Right kidney (tissue), 1 donor: ENCODE measurements around the gene USP7.
"Not testable (repeated sequence)": the region's sequence is repeated elsewhere in the genome, so short reads cannot be mapped to it uniquely, and the experiment has no call there.

Source experiments
- DNase-seq: peaks from one replicate; pipeline ENCODE4 v3.0.0-alpha.2; 2016

USP7 gene

DNA sequence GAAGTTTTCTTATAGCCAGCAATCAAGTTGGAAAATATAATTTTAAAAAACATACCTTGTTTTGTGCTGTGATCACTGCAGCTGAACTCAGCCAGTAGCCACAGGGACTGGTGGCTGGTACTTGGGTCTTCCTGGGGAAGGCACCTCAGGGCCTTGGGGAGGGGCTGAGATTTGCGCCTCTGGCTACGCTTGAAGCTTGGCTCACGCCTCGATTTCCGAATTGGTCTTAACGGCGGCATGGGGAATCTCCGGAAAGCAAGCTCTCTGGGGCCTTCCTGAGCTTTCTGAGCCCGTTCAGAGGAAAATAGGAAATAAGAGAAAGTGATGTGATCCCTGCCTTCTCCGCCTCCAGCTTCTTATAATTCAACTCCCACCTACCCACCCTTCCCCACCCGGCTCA is 11.3 kb upstream of the USP7 start:
- no peak for DNase-seq

DNA sequence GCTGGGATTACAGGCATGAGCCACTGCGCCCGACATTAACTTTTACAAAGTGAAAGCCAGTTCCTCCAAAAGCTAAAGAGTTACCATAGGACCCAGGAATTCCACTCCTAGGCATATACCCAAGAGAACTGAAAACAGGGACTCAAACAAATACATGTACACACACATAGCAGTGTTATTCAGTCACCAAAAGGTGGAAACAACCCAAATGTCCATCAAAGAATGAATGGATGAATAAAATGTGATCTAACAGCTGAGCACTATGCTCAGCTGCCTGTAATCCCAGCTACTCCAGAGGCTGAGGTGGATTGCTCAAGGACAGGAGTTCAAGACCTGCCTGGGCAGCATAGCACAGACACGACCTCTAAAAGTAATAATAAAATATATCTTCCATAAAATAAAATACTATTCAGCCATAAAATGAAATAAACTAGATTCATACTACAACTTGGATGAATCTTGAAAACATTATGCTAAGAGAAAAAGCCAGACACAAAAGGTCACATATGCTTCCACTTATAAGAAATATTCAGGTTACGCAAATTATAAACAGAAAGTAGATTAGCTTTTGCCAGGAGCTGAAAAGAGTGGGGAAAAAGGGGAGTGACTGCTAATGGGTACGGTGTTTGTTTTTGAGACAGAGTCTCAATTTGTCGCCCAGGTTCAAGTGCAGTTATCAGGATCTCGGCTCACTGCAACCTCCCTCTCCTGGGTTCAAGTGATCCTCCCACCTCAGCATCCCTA is 9.3 kb upstream of the USP7 start:
- DNase-seq = no peak

DNA sequence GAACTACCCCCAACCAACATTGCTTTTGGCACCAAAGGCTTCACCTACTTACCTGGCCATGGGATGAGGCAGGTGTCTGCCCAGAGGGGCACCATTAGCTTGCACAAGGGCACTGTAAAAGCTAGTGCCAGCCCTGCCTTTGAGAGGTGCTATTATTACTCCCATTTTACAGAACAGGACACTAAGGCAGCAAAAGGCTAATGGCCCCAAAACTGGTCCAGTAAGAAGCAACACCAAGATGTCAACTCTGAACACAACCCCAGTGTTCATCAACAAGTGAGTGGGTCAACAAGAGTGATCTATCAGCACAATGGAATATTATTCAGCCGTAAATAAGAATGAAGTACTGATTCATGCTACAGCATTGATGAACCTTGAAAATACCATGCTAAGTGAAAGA is 7.7 kb upstream of the USP7 start:
- DNase-seq = no peak

DNA sequence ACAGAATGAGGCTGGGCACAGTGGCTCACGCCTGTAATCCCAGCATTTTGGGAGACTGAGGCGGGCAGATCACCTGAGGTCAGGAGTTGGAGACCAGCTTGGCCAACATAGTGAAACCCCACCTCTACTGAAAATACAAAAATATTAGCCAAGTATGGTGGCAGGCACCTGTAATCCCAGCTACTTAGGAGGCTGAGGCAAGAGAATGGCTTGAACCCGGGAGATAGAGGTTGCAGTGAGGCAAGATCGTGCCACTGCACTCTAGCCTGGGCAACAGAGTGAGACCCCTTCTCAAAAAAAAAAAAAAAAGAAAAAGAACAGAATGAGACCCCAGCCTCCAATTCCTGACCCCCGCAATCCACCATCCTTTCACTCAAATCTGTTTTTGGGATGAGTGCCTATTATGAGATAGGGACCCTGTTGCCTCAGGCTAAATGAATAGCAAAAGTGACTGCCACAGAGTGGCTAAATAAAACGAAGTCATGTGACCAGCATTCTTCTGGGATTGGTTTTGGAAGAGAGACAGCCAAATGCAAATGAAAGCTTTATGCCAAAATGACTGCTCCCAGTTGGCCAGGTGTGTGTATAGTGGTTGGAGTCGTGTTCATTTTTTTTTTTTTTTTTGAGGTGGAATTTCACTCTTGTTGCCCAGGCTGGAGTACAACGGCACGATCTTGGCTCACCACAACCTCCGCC is 5.6 kb upstream of the USP7 start:
- DNase-seq = not testable (repeated sequence)

DNA sequence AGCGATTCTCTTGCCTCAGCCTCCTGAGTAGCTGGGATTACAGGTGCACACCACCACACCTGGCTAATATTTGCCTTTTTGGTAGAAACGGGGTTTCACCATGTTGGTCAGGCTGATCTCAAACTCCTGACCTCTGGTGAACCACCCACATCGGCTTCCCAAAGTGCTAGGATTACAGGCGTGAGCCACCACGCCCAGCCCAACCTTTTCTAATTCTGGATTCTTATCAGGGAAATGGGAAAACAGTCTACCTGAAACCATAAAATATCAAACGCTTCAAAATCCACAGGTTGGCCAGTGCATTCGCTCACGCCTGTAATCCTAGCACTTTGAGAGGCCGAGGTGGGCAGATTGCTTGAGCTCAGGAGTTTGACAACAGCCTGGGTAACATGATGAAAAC is 4.3 kb upstream of the USP7 start:
- not testable (repeated sequence) for DNase-seq

DNA sequence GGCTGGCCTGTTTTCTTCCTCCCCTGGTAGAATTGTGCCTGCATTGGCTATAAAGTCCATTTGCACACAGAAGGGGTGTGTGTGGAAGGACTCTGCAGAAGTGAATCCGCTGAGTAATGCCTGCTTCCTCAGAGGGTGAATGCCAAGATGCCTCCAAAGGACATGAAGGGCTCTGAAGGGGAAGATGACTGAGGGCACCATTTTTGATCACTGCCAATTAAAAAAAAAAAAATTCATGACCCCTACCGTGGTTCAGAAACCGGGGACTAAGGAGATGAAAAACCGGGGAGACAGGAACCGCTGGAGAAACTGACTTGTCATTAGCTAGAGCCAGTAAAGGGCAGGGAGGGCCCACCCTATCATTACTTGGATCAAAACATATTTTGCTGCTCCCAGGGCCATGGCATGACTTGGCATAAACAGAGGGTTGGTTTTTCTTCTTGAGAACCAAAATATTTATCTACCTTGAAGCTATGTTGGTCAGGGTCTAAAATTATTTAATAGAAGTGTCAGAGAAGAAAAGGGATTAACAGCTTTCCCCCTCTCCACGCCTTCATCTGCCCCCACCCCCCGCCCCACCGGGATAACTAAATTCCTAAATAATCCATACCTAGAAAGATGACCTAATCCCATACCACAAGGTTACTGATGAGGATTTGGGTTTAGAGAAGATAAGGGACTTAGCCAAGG is 3.6 kb upstream of the USP7 start:
- no peak for DNase-seq

DNA sequence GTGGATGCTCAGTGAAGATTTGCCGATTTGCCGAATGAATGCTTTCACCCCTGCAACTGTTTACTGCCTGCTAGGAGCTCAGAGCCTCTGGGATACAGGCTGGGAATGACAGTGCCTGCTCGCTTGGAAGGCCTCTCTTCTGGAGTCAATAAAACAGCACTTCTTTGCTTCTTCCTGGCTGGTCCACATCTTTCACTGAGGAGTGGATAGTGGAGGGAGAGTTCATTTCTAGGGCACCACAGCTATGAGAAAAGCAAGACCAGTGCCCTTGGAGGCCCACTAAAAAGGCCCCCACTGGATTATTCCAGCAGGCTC is 3.1 kb upstream of the USP7 start:
- DNase-seq = no peak

DNA sequence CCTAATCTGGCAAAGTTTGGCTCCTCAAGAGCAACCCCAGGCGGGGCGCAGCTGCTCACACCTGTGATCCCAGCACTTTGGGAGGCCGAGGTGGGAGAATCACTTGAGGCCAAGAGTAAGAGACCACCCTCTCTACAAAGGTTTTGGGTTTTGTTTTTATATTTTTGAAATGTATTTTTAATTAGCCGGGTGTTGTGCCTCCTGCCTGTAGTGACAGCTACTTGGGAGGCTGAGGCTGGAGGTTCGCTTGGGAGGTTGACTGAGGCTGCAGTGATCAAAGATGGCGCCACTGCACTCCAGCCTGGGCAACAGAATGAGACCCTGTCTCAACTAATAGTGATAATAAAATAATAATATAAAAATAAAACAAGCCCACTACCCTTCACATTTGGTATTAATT is 756 bp upstream of the USP7 start:
- DNase-seq = no peak

DNA sequence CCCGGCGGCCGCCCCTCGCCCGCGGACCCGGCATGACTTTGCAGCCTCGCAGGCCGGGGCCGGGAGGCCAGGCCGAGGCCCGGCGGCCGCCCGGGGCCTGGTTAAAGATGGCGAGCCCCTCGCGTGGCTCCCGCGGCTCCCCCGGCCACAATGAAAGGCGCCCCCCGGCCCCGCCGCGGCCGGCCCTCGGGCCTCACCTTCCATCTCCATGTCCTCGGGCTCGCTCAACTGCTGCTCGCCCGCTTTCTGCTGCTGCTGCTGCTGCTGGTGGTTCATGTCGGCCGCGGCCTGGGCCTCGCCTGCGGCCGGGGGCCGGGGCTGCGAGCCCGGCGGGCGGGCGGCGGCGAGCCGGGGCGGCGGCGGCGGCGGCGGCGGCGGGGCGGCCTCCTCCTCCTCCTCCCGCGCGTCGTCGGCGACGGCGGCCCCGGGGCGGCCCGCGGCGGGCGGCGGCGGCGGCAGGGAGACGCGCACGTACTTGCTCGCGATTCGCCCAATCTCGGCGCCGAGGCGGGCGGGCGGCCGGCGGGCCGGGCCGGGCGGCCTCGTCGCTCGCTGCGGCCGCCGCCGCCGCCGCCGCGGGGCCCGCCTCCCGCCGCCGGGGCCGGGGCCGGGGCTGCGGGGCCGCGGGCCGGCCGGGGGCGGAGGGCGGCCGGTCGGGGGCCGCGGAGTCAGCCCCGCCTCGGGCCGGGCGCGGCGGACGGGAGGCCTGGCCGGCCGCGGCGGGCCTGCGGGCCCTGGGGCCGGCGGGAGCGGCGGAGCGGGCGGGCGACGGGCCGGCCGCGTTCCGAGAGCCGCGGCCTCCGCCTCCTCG is 491 bp downstream of the USP7 start:
- DNase-seq = peak; percentile 81

DNA sequence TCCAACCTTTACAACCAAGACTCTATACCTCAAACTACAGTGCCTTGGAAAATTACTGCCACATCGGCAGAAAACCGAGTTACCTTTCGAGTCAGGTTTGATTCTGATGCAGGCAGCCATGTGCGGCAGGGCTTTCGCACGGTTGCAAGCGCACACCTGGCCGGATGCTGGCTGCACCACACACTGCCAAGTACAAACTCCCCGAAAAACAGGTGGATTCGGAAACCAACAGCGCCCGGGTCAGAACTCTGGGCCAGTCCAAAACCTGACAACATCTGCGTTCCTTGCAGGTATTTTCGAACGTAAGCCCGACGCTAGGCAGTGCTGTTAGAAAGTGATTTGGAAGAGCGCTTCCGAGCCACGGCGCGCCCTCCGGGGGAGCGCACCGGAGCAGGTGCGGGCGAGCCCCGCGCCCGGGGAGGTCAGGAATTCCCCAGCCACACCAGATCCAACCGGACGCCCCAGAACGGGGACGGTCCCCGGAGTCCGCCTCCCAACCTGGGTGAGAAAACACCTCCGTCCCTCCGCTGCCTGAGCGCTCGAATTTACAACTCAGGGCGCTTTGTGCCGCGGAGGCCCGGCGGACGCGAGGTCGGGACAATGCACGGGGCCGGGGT is 1.2 kb downstream of the USP7 start:
- peak; percentile 71 for DNase-seq

DNA sequence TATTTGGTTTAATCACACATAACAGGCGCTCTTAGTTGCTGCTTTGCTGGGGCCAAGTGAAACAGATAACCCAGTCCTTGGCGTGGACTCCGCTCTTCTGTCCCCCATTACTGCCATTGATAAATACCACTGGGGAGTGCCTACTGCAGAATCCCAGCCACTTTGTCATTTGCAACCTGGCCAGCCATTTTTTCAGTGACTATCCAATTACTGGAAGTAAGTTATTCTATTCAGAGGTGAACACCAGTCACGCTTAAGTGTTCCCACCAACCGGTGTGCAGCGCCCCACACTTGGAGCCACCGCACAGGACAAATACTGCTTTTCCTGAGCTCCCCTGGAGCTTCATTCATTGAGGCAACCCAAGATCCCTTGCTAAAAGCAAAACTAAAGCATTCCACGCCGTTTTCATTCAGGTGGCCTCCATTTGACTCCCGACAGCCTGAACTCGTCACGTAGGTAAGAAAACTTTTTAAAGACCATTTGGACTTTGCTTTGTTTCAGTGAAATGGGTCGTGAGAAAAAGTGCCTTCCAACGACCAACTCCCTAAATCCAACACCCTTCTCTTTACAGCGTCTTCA is 1.8 kb downstream of the USP7 start:
- DNase-seq = peak; percentile 7

DNA sequence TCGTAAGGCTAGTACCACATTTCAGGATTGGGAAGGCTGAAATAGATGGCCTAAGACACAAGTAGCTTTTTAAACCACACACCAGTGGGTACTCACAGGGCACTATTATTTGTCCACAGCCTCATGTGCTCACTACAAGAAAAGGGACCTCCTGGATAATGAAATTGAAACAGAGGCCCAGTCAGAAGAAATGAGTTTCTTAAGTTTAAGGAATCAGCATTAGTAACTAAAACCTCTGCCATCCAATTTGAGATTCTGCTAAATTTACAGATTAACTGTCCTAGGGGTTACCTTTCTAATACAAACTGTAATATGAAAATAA is 3.0 kb downstream of the USP7 start:
- no peak for DNase-seq

DNA sequence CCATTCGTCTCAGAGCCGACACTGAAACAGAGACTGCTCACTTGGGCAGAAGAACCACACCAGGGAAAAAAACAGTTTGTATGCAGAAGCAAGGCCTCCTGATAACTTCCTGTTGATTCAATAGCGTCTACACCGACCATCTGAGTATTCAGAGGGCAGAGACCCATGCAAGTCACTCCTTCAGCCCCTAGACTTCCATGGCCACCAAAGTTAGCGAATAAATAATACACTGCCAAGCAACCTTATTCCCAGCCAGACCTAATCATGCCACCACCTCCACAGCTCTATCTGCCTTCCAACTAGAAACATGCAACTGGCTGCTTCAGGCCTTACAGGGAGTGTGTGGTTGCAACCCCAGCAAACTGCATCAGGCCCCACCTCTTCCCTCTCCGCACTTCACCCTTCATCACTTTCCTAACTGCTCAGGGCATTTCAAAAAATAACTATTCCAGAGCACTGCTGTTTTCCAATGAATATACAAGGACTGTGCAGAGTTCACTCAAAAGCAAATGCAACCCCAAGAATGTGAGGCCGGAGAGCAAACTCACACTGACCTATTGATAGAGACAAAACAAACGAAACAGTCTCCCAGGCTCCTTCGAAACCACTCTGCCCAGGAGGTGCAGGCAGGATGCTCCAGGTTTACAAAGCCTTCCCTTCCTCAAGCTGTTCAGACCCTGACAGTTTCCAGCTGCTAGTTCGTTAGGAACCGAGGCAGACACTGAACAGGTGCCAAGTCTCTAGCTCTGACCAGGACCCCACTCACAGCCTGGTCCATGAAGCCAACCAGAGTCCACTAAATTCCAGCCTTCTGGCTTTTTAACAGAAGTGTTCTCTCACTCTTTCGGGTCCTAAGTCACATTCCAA is 3.6 kb downstream of the USP7 start:
- DNase-seq = peak; percentile 10

DNA sequence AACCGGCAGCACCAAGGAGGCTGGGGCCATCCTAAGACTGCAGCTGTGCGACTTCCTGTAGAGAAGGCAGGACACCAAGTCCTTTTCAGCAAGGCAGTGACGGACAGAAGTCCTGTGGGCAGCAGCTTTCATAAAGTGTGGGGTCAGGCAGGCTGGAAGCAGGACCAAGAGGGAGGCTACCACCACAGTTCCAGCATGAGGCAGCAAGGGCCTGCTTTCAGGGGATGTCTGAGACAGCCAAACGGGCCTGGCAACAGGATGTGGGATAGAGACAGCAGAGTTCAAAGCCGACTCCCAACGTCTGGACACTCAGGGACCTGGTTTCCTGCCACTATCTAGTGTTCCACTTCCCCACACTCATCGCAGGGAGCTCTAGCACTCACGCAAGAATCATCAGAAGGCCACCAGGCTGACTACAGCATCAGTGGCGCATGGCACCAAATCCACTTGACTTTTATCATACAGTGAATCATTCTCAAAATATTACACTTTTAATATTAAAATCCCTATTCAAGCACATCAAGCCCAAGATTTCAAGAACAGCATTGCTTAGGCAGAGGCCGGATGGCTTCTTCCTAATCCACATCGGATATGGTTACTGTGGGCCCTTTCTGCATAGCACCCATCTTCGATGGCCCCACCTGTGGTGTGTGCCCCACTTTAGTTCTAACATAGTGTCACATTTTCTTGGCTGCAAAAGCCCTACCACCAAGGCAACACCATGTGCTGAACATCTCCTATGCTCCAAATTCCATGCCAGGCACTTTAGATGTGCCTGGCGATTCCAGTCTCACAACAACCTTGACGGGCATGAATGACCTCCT is 5.2 kb downstream of the USP7 start:
- peak; percentile 8 for DNase-seq

DNA sequence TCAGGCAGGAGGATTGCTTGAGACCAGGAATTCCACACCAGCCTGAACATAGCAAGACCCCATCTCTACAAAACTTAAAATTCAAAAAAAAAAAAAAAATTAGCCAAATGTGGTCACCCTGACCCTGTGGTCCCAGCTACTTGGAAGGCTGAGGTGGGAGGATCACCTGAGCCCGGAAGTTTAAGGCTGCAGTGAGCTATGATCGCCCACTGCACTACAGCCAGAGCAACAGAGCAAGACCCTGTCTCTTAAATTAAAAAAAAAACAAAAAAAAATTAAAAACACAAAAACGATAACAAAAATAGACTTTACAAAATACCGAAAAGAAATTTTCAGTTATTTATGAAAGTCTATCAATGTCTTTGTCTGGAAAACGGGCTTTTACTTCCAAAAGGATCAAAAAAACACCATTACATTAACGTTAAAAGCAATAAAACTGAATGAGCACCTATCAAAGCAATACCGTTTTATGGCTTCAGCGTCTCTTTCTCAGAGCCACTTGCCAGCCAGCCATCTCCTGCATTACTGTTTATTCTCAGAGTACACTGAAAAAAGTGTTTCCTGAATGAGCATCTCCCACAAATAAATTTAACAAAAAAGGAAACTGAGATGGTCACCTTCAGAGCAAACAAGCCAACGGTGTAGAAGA is 6.1 kb downstream of the USP7 start:
- no peak for DNase-seq

DNA sequence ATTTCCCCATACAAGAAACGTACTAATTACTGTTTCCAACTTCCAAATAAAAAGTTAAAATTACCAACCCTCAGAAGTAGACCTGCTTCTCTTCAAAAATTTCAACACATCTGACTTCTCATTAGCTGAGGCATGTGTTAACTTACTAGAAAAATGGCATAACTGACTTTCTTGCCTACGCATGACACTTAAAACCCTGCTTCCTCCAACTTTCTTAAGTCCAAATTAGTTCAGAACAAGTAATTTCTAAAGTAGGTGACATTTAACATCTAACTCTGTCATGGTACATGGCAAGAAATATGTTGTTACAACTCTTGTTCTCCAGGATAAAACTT is 6.7 kb downstream of the USP7 start:
- DNase-seq = no peak

DNA sequence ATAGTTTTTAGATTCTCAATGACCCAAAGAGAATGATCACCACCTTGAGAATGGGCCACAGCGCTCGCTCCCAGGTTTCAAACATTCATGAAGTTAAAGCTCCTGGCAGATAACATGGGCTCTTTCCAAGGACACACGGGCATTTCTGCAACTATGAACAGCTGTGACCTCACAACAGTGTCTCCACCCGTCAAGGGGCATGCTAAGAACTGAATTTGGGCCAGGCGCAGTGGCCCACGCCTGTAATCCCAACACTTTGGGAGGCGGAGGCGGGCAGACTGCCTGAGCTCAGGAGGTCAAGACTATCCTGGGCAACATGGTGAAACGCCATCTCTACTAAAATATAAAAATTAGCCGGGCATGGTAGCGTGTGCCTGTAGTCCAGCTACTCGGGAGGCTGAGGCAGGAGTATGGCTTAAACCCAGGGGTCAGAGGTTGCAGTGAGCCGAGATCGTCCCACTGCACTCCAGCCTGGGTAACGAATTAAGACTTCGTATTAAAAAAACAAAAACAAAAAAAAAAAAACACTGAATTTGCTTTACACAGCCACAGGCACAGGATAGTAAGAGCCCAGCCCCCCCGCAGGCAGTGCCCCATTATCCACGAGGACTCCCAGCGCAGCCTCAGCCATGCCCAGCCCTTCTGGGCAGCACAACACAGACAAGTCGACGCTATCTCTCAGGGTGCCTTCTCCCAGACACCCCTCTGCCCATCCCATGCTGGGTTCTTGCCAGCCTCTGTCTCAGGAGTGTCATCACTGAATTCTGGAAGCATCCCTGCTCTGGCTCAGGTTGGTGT is 7.2 kb downstream of the USP7 start:
- no peak for DNase-seq

DNA sequence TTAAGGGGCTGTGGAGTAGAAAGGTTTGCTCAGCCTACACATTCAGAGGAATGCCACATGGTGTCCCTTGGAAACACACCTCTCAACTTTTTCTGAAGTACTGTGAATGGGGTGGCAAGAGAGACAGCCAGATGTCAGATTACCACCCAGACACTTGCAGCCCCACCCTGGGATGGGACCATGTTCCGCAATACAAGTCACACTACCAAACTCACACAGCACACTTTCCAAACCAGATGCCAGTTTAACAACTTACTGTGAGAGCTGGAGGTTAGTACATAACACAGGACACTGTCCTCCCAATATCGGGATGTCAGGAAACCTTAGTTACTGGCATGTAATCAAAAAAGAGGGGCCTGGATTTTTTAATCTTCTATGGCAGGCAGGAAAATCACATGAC is 7.9 kb downstream of the USP7 start:
- DNase-seq = no peak

DNA sequence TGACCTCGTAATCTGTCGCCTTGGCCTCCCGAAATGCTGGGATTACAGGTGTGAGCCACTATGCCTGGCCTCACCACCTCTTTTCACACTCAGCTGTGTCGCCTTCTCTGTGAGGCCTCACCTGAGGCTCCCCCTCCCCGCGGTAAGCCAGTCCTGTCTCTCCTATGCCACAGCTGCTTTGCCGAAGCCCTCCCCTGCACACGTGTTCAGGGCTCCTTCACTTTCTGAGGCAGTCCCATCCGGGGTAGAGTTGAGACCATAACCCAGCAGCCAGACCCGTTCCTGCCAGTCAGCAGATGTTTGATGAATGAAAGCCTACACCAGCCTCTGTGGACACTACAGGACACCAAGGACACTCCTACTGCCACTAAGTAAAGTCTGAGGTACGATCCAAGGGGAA is 10.6 kb downstream of the USP7 start:
- no peak for DNase-seq
